ENCODE results near the gene GJA10.

GRCh38 chr6:89936177-89936576, 41.9 kb downstream of the GJA10 start:
- no peak for TF ChIP-seq CTCF (IDR thresholded peaks at IDR 0.05; ENCODE audit: borderline replicate concordance, extremely low read depth, low read length, poor library complexity, severe bottlenecking)
- no peak for TF ChIP-seq EZH2 (IDR thresholded peaks at IDR 0.05; ENCODE audit: borderline replicate concordance, low read depth, low read length, severe bottlenecking)

Measured in DND-41 (cell line).